Epithelial cell of proximal tubule (primary cell): ENCODE measurements around the gene IRGC. TPM values are rescaled to one million over a fixed set of nuclear protein-coding genes. Genes with fewer than 3 reads are reported as not detected.

Experiments used
- DNase-seq: peaks from one replicate; pipeline ENCODE4 v3.0.0-alpha.2; 2011; ENCODE audit warnings: low read depth
- H3K4me3 ChIP-seq: 2 replicates; pipeline ENCODE4 v1.5.1; 2011; ENCODE audit warnings: low read depth, mild to moderate bottlenecking, low read length
- total RNA-seq: library from RNA; depleted of rRNA; stranded (reverse); fragments of >200 nt; gene quantifications from 2 replicates; pipeline ENCODE4 v1.2.3, GENCODE V29; 2015
- TF ChIP-seq, protein P1 (sequence below): conservative IDR thresholded peaks from 2 replicates; pipeline ENCODE4 v1.5.1; 2012; ENCODE audit warnings: low read depth, mild to moderate bottlenecking, low read length

IRGC gene
- total RNA-seq, 1 donor from 2014 or later, result not detected

DNA sequence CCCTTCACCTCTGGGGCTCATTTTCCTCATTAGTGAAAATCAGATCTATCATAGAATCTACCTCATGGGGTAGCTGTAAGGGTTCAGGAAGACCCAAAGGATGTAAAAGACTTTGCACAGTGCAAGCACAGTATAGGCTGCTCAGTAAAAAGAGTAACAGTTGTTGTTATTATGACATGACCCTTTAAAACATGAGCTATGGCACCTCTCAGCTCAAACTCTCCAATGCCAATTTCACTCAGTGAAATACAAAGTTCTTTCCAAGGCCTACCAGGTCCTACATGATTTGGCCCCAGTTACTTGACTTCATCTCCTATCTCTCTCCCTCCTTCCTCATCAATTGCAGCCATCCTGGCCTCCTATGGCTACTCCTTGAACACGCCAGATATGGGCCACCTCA lies 34.0 kb downstream of the IRGC start:
- TF ChIP-seq, protein P1, sequence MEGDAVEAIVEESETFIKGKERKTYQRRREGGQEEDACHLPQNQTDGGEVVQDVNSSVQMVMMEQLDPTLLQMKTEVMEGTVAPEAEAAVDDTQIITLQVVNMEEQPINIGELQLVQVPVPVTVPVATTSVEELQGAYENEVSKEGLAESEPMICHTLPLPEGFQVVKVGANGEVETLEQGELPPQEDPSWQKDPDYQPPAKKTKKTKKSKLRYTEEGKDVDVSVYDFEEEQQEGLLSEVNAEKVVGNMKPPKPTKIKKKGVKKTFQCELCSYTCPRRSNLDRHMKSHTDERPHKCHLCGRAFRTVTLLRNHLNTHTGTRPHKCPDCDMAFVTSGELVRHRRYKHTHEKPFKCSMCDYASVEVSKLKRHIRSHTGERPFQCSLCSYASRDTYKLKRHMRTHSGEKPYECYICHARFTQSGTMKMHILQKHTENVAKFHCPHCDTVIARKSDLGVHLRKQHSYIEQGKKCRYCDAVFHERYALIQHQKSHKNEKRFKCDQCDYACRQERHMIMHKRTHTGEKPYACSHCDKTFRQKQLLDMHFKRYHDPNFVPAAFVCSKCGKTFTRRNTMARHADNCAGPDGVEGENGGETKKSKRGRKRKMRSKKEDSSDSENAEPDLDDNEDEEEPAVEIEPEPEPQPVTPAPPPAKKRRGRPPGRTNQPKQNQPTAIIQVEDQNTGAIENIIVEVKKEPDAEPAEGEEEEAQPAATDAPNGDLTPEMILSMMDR, result no peak
- DNase-seq, result no peak
- no peak overlapping the region for H3K4me3 ChIP-seq

DNA sequence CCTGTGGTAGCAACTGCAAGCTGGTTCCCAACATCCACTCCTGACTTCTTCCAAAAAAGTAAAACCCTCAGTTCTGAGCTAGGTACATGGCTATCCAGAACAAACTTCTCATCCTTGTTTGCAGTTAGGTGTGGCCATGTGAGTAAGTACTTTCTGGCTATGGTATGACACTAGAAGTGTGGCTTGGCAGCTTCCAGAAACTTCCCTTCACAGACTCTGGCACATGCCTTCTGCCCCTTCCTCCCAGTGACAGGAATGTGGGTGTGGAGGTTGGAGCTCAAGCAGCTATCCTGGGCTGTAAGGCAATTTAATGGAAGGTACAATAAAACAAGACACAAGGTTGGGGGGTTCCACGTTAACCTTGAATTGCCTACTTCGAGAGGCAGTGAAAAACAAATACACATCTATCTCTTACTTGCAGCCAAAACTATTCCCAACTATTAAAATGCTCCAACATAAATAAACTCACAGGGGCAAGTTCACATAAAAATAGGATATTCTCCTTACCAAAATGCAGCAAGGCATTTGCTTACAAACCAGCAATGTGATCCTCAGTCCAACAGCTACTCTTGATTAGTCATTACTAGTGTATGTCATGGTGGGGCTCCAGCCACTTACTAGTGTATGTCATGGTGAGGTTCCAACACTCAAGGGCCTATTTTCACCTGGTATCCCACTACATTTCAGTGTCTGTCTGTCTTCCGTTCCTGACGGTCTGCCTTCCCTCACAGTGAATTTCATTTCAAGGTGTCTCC lies 35.8 kb downstream of the IRGC start:
- H3K4me3 ChIP-seq, result no peak overlapping the region
- TF ChIP-seq, protein P1, result no peak
- DNase-seq, result no peak

DNA sequence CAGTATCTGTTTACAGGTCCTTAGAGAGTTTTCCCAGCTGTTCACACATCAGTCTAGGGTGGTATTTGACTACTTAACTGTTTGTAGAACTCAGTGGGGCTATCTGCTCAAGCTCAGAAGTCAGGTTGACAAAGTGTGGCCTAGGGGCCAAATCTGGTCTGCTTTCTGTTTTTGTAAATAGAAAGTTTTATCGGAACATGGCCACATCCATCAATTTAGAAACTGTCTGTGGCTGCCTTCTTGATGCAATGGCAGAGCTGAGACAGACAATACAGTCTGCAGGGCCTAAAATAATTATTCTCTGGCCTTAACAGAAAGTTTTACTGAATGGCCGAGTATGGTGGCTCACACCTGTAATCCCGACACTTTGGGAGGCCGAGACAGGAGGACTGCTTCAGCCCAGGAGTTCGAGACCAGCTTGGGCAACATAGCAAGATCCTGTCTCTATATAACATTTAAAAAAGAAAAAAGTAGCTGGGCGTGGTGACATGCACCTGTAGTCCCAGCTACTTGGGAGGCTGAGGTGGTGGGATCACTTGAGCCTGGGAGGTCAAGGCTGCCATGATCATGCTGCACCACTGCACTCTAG lies 36.5 kb downstream of the IRGC start:
- no peak for DNase-seq
- no peak overlapping the region for H3K4me3 ChIP-seq
- TF ChIP-seq, protein P1, result no peak

DNA sequence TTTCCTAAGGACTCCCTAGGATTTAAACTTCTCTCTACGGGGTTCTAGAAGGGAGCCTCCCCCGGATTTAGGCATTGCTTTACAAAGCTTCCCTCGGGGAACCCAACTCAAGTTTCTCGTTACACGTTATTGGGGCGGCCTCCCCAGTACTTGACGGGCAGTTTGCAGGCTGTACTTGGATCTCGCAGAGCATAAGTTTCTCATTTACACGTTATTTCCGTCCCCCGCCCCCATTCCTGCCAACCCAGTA lies 38.3 kb downstream of the IRGC start:
- peak overlapping the region; percentile 61 for H3K4me3 ChIP-seq
- no peak for DNase-seq
- TF ChIP-seq, protein P1, result no peak

DNA sequence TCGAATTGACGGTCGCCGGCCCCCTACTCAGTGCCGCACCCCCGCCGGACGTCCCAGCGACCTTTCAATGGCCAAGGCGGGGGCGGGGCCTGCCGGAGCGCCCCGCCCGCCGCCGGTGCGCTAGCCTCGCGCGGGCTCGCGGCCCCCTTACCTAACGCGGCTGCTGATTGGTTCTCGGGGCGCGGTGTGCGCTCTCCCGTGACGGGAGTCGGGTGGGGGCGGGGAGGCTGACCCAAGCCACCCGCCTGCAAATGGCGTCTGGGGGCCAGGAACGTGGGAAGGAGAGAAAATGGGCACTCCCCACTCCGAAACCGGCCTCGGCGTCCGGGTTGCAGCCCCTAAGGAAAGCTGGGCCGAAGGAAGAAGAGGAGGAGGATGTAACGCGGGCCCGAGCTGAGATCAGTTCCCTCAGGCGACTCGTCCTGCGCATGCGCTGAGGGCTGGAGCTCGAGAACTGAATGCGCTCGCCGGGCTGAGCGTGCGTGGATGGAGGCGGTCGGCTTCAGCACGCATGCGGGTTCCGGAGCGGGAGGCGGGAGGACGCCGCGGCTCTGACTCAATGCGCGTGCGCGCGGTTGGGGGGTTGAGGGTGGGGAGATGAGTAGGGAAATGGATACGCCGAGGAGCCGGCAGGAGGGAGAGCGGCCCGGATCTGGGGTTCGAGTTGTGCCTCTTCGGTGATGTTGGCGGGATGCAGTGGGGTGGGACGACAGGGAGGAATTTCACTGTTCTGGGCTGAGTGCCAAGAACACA lies 38.8 kb downstream of the IRGC start, which contains the start of gene SMG9:
Gene SMG9, minus strand, starts transcription at position 460 of the 753 bp plus-strand sequence. CDS start 4,221 bp downstream, outside the sequence.
- TF ChIP-seq, protein P1, result no peak

DNA sequence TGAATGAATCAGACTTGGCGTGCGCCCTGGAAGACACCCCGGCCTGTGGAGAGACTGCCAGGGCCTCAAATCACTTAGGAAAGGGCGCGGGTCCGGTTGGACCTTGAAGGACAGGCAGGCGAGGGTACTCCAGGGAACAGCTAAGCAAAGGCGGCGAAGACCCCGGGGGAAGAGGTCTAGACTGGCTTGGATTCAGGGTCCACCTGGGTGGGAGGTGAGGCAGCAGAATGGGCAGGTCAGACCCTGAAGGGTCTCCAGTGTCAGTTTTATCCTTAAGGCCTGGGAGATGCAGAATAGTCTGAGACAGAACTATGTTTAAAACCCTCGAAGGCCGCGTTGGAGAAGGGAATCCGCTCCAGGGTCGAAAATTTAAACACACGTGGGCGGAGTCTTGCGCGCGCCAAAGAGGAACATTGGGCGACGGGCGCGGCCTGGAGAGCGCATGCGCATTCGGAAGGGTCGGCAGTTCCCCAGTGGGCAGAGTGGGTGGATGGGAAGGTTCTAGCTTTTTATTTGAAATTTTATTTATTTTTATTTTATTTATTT lies 39.5 kb downstream of the IRGC start:
- no peak for DNase-seq
- TF ChIP-seq, protein P1, result no peak

More for the DNA sequence above, 38.8 kb downstream of the IRGC start, which contains the start of gene SMG9:
- H3K4me3 ChIP-seq, result peak within 1 kb of the TSS; percentile 61
- DNase-seq, result peak; percentile 73

More for the DNA sequence above, 39.5 kb downstream of the IRGC start:
- H3K4me3 ChIP-seq, result peak overlapping the region; percentile 61
